Fibroblast of skin of left biceps (primary cell): ENCODE data around the gene TOP3B.
A peak's percentile ranks its signal among the peaks of the same experiment; 100 is the strongest.

ENCODE experiments used
- DNase-seq, 2 experiments: peaks; one replicate each; pipeline ENCODE4 v3.0.0-alpha.2; 2013; ENCODE audit warnings: low read depth in 2 of 2

The TOP3B gene

DNA sequence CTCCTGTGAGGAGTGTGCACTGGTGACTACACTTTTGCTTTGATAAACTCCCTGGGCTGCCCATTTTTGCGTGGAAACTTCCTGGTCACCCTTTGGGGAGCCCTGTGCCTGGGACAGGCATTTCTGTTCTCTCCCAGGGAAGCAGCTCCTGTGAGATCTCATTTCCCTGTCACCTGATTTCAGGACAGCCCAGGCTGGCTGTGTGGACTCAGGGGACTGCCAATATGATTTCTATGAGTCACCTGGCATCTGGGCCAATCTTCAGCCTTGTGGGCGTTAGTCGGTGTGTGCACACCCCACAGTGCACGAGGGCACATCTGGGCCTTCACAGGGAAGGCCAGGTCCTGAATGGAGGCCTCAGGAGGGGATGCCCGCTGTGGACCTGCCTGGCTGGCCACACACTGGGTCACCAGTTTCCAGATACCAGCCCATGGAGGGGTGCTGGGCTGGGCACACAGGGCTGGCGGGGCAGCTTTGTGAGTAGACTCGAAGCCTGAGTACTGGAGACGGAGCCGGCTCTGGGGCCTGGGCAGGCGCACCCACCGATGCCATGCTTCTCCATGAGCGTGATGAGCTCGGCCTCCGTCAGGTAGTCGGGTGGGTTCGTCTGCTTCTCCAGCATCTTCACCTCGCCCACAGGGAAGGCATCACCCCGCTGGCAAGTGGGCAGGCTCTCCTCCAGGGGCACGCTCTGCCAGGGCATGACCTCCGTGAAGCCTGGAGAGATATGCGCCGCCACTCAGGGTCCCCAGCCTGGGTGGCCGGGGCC, 20.5 kb downstream of the TOP3B start:
- DNase-seq, result no peak

DNA sequence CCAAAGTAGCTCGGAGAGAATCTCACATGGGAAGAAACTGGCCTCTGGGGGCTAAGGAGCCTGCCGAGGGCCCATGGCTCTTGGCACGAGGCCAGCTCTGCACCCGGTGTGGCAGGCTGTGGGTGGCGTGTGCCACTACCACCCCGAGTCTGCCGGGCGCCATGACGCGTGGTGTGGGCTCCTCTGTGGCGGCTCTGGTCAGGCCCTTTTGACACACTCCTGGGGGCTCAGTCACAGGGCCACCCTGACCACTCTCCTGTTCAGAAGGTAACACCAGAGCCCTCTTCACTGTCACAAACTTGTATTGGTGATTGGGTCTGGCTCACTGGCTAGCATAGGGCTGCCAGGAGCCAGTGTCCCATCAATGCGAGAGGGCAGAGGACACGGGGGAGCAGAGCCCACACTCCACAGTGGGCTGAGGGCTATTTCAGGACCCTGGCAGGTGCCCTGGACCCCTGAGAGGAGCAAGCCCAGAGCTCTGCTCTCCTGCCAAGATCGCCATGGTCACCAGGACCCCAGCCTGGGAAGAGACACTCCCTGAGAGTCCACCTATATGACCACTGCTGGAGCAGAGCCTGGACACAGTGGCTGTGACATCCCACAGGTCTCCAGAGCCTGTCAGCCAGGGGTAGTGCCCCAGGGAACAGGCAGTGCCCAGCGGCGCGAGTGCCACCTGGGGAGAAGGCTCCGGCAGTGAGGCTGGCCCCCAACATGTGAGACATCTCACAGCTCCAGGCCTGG, 21.3 kb downstream of the TOP3B start:
- no peak for DNase-seq

- DNase-seq, result no peak
Observed at GRCh38 chr22:21960200-21961126, 22.1 kb downstream of the TOP3B start.

GRCh38 chr22:21959274-21960074, 23.1 kb downstream of the TOP3B start:
- no peak for DNase-seq

DNA sequence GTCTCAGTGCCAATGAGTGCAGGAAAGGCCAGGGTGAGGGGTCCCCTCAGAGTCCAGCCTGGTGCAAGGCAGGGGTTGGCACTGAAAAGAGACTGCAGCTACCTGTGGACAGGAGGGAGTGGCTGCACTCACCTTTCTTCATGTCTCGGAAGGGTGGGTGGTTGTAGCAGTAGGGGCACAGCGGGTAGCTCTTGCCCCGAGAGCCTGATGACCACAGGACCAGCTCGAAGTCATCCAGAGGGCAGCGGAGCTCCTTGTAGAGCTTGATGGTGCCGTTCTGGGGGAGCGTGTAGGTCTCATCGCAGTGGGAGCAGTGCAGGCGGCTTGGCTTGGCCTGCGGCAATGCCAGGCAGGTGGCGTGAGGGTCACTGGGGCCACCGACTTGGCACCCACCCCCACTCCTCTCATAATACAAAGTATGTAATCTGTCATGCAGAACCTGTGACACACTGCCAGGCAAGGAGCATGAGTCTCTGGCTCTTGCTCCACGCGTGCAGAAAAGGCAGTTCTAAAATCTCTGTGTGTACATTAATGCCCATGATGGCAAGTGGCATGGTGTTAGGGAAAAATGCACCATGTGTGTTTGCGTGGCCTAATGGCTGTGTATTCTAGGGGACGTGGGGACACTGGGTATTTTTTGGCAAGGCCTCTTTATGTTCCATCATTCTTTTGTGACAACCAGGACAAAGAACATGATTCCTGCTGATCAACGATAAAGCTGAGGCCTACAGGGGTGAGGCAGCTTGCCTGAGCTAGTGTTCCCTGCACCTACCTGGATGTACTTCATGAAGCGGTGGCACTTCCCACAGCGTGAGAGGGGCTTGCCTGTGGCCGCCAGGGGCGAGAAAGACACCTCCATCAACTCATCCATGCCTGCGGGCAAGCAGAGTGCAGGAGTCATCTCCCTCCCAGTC, 24.0 kb downstream of the TOP3B start:
- DNase-seq, result no peak

- peak; percentile 25 to 28 for DNase-seq
Observed at GRCh38 chr22:21952586-21953571, 29.7 kb downstream of the TOP3B start, which contains the start of gene PPM1F. PPM1F (minus strand) TSS chr22:21952848; CDS start chr22:21946048, 6,800 bp downstream.

- no peak for DNase-seq
Observed at GRCh38 chr22:21951931-21952465, 30.6 kb downstream of the TOP3B start.

DNA sequence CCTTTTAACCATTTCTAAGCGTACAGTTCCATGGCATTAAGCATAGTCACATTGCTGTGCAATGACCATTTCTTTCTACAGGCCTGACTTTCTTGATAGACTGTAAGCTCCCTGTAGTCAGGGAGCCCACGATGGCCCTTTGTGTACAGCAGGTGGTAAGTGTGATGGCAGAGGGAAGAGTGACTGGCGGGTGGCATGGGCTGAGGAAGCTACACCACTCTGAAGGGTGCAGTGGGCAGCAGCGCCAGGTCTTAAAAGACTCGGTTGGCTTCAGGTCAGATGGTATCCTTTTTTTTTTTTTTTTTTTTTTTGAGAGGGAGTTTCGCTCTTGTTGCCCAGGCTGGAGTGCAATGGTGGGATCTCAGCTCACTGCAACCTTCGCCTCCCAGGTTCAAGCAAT, 31.5 kb downstream of the TOP3B start:
- DNase-seq, result no peak

GRCh38 chr22:21949948-21950347, 32.6 kb downstream of the TOP3B start:
- DNase-seq, result no peak

GRCh38 chr22:21949569-21949918, 33.0 kb downstream of the TOP3B start:
- no peak for DNase-seq

- DNase-seq, result no peak
Observed at GRCh38 chr22:21948824-21949568, 33.6 kb downstream of the TOP3B start.

DNA sequence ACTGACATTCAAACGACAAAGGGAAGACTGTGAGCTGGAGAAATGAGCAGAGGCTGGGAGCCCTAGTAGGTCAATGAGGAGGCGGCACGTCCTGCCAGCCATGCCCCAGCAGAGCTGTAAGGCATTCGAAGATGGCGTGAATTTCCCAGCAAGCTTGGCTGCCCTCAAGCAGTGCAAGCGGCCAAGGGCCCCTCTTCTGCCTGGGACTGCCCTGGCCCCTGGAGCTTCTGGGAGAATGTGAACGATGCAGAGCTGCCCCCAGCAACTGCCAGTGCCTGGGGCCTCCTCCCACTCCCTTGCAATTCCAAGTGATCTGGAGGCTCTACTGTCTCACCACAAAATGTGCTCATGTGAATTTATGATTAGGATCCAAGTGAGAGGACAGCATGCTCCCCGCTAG, 34.2 kb downstream of the TOP3B start:
- no peak for DNase-seq

GRCh38 chr22:21947040-21948014, 35.3 kb downstream of the TOP3B start:
- DNase-seq, result peak in 1 of 2 experiments; percentile 7

- DNase-seq, result no peak
Observed at GRCh38 chr22:21946262-21946925, 36.2 kb downstream of the TOP3B start.

GRCh38 chr22:21945453-21946261, 36.9 kb downstream of the TOP3B start:
- no peak for DNase-seq
